SH-SY5Y (cell line): Measurements from ENCODE around the gene DELE1.

Source experiments
- GATA2 ChIP-seq: IDR thresholded peaks from 2 replicates; pipeline ENCODE4 v1.6.1; 2011; ENCODE audit warnings: mild to moderate bottlenecking, low read depth, low read length
- GATA3 ChIP-seq: IDR thresholded peaks from 2 replicates; pipeline ENCODE4 v1.6.1; 2011; ENCODE audit warnings: low read depth, mild to moderate bottlenecking, low read length, moderate library complexity

The DELE1 gene

DNA sequence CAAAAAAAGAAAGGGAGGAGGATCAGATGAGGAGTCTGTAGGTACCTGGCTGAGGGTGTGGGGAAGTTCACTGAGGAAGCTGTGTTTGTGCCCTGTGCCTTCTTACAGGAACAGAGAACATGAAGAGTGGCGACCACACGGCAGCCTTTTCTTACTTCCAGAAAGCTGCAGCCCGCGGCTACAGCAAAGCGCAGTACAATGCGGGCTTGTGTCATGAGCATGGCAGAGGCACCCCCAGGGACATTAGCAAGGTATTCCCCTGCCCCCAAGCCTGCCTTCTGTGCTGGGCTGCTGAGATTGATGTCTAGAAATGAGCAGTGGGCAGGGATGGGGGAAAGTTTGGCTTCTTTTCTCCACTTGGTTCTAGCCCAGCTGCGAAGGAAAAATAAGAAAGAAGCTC is 9.5 kb downstream of the DELE1 start:
- no peak for TF ChIP-seq GATA2
- no peak for TF ChIP-seq GATA3

DNA sequence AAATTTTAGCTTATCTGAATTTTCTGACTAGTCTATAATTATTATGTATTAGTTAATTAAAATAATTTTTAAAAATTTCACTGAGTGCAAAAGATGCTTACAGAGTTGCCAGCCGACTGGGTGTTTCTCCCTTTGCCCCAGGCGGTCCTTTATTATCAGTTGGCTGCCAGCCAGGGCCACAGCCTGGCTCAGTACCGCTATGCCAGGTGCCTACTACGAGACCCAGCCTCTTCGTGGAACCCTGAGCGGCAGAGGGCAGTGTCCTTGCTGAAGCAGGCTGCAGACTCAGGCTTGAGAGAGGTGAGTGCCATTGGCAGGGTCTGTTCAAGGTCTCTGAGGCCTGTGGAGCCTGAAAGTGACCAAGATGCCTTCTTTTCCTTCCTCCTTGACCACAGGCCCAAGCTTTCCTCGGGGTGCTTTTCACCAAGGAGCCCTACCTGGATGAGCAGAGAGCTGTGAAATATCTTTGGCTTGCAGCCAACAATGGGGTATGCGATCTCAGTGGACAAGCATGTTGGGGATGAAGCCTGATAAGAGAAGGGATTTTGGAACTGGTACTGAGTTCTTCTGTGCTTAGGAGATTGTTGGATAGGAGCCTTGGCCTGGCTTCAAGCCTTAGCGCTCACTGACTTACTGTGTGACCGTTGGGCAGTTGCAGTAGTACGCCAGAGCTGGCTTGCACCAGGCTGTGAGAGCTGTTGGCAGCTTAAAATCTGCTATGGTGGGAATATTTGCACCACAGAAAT is 10.6 kb downstream of the DELE1 start:
- TF ChIP-seq GATA3 (no peak), GATA2 (peak; percentile 75; the same call in 1 of the 2 replicates)

DNA sequence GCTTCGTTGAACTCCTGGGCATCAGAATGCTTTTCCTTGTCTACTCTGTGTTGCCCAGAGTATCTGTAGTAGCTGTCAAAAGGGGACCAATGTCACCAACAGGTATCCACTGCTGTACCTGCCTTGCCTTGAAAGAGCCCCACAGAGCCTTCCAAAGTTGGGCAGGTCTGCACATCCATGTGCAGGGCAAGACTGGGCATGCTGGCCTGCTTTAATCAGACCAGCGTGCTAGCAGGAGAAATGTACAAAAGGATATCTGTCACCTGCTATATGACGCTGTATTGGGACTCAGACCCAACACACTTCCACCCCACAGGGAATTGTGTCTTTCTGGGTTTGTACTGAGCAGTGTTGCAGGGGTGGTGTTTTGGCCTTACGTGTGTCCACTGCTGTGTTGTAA is 11.9 kb downstream of the DELE1 start:
- TF ChIP-seq GATA2: no peak
- TF ChIP-seq GATA3: no peak

- TF ChIP-seq GATA3: no peak
- no peak for TF ChIP-seq GATA2
These were observed 17.1 kb downstream of the DELE1 start for GRCh38 chr5:141940695-141941271.

GRCh38 chr5:141941307-141941706 is 17.6 kb downstream of the DELE1 start:
- TF ChIP-seq GATA2 (no peak), GATA3 (no peak)

DNA sequence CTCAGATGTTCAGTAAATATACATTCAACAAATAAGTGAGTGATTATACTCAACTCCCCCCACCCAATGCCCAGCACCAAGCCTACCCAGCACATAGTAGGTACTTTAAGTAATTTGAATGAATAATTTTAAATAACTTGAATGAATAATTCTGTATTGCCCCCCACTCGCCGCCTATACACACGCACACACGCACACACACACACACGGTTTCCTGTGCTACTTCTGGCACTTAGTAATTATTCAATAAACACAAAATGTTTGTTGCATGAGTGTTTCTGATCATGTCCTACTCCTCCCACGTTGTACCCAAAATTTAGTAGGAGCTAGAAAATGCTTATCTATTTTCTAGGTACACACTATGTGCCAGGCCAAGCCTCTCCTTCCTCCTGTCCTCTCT is 18.1 kb downstream of the DELE1 start:
- TF ChIP-seq GATA3: no peak
- no peak for TF ChIP-seq GATA2

GRCh38 chr5:141942185-141942857 is 18.6 kb downstream of the DELE1 start:
- no peak for TF ChIP-seq GATA2
- no peak for TF ChIP-seq GATA3

GRCh38 chr5:141944076-141944475 is 20.4 kb downstream of the DELE1 start:
- TF ChIP-seq GATA3 (no peak), GATA2 (no peak)

DNA sequence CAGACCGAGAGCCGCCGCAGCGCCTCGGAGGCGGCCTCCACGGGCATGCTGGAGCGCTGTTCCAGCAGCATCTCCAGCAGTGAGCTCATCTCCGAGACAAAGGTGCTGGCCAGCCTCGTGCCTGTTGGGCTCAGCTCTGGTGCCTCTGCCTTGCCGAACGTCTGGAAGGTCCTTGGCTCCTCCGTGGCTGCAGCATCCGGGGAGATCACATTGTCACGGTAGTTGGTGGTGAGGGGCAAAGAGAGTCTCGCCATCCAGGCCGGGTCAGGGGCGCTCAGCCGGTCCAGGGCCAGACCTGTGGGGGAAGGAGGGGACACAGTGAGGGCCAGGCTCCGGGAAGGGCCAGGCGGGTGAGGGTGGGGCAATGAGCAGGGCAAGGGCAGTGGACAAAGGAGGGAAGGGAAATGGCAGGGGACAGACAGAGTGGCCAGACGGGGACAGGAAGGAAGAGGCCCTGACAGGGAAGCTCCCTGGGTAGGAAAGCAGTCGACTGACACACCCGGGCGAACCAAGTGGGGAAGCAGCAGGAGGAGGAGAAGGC is 21.9 kb downstream of the DELE1 start:
- no peak for TF ChIP-seq GATA3
- TF ChIP-seq GATA2: no peak

DNA sequence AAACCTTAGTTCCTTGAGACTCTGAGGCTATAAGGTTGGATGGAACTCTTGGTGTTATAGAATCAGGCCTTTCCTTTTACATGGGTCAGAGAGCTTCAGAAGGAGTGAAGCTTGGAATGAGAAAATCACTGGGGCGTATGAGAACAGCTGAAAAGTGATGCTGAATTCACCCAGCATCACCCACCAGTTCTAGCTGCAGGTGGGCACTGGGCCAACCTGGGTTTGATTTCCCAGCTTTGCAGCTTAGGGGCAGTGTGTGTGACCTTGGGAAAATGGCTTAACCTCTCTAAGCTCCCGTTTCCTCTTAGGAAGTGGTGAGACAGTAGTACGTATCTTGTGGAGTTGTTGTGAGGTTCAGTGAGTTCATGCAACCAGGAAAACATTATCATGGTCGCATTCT is 23.6 kb downstream of the DELE1 start:
- TF ChIP-seq GATA2: no peak
- TF ChIP-seq GATA3: no peak

DNA sequence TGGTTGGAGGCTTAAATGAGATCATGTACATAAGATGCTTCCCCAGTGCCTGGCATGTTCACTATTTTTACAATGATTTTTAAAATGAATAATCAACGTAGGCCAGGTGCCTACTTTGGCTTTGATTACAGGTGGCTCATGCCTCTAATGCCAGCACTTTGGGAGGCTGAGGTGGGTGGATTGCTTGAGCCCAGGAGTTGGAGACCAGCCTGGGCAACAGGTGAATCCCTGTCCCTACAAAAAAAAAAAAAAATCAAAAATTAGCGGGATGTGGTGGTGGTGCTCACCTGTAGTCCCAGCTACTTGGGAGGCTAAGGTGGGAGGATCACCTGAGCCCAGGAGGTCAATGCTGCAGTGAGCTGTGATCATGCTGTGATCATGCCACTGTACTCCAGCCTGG is 25.1 kb downstream of the DELE1 start:
- TF ChIP-seq GATA2: no peak
- TF ChIP-seq GATA3: no peak

DNA sequence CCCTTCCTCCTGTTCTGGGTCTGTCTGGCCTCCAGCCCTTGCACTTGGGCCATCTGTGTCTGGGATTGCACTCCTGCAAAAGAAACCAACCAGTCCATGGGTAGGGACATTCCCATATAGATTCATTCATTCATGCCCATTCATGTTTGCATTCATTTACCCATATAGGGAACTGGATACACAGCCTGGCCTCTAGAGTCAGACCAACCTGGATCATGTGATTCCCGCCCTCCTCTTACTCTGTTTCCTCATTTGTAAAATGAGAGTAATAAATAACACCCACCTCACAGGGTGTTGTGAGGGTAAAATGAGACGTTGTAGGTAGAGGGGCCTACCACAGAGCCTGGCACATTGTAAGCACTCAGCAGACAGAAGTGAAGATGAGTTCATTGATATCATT is 25.8 kb downstream of the DELE1 start:
- TF ChIP-seq GATA3: no peak
- TF ChIP-seq GATA2: no peak

- TF ChIP-seq GATA2: no peak
- no peak for TF ChIP-seq GATA3
These were observed 26.7 kb downstream of the DELE1 start for GRCh38 chr5:141950207-141951005.

DNA sequence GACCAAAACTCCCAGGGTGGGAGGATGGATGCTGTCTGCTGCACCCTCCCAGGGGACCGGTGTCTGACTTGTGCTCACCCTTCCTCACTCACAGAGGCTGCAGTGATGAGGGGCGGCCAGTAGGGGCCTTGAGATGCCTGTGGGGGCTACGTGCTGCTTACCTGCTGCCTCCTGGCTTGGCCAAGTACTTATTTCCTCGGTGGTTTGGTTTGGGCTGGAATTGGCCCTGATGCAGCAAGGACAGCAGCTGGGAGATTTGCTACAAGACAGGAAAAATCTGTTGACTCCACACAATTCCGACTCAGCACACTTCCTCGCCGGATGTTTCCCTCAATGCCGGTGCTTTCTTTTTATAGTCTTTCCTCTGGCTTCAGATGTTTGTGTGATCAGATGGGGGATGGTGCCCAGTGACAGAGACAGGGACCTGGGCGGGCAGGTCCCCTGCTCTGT is 27.7 kb downstream of the DELE1 start:
- TF ChIP-seq GATA2 (no peak), GATA3 (no peak)

DNA sequence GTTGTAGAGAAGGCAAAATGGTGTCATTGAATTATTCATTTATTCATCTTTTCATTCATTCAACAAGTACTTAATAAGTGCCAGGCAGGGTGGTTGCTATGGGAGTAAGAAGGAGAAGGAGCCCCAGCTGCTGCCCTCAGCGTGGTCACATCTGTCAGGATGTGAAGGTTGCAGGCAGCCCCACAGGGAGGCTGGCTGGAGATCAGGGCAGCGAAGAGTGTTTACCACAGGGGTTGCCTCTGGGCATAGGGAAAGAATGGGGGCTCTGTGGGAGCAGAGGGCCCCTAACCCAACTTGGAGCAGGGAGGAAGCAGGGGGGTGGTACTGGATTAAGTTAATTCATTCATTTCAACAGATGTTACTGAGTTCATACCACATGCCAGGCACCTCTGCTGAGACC is 28.3 kb downstream of the DELE1 start:
- TF ChIP-seq GATA3: no peak
- no peak for TF ChIP-seq GATA2
